ENCODE results near the gene DHRS11.
"Not testable (repeated sequence)": the region's sequence is repeated elsewhere in the genome, so short reads cannot be mapped to it uniquely, and the experiment has no call there.

Gene DHRS11

GRCh38 chr17:36594626-36595401, 3.1 kb downstream of the DHRS11 start:
- no peak for DNase-seq

- no peak for DNase-seq
Measured at GRCh38 chr17:36597226-36597625, 5.5 kb downstream of the DHRS11 start.

- DNase-seq, result no peak
Measured at GRCh38 chr17:36597866-36598777, 6.4 kb downstream of the DHRS11 start.

GRCh38 chr17:36598951-36599401, 7.3 kb downstream of the DHRS11 start:
- DNase-seq, result no peak

GRCh38 chr17:36599546-36600250, 8.0 kb downstream of the DHRS11 start:
- no peak for DNase-seq

- no peak for DNase-seq
Measured at GRCh38 chr17:36600465-36600864, 8.8 kb downstream of the DHRS11 start.

- DNase-seq, result no peak
Measured at GRCh38 chr17:36600936-36601302, 9.2 kb downstream of the DHRS11 start.

- DNase-seq, result peak; percentile 92
Measured at GRCh38 chr17:36601303-36602029, 9.8 kb downstream of the DHRS11 start, which contains the start of gene MRM1. Gene MRM1, plus strand, starts transcription at chr17:36601583. Its CDS starts 228 bp downstream, at chr17:36601811.

GRCh38 chr17:36602030-36602748, 10.5 kb downstream of the DHRS11 start:
- DNase-seq, result no peak

GRCh38 chr17:36602924-36603384, 11.3 kb downstream of the DHRS11 start:
- DNase-seq, result peak; percentile 68

GRCh38 chr17:36605028-36605427, 13.3 kb downstream of the DHRS11 start:
- DNase-seq, result not testable (repeated sequence)

- DNase-seq, result no peak
Measured at GRCh38 chr17:36608280-36608679, 16.6 kb downstream of the DHRS11 start.

- DNase-seq, result peak; percentile 82
Measured at GRCh38 chr17:36608794-36609497, 17.3 kb downstream of the DHRS11 start.

- no peak for DNase-seq
Measured at GRCh38 chr17:36609498-36609862, 17.8 kb downstream of the DHRS11 start.

- no peak for DNase-seq
Measured at GRCh38 chr17:36610474-36610873, 18.8 kb downstream of the DHRS11 start.

- DNase-seq, result no peak
Measured at GRCh38 chr17:36611345-36612072, 19.8 kb downstream of the DHRS11 start.

GRCh38 chr17:36612323-36612722, 20.6 kb downstream of the DHRS11 start:
- no peak for DNase-seq

- DNase-seq, result peak; percentile 61
Measured at GRCh38 chr17:36613155-36613554, 21.5 kb downstream of the DHRS11 start.

- DNase-seq, result no peak
Measured at GRCh38 chr17:36614081-36614480, 22.4 kb downstream of the DHRS11 start.

GRCh38 chr17:36614933-36615332, 23.3 kb downstream of the DHRS11 start:
- DNase-seq, result no peak
